SJSA1 (cell line): ENCODE measurements around the gene WDR46. TPM values are rescaled to one million over a fixed set of nuclear protein-coding genes. Genes with fewer than 3 reads are reported as not detected.

Source experiments
- DNase-seq, 2 experiments: peaks; one replicate each; pipeline ENCODE4 v3.0.0-alpha.2; 2015 to 2020; ENCODE audit warnings: low spot score in 2 of 2, low read depth in 1 of 2
- H3K27ac ChIP-seq: fragments of 250-450 bp; sonication (Bioruptor Pico); 2 replicates; pipeline ENCODE4 v1.5.1; 2020; ENCODE audit warnings: mild to moderate bottlenecking, moderate library complexity
- H3K27me3 ChIP-seq: fragments of 250-450 bp; sonication (Bioruptor Pico); replicated peaks from 2 replicates; pipeline ENCODE4 v1.5.1; 2020; ENCODE audit warnings: mild to moderate bottlenecking, moderate library complexity
- H3K36me3 ChIP-seq: fragments of 250-450 bp; sonication (Bioruptor Pico); 2 replicates; pipeline ENCODE4 v1.5.1; 2020; ENCODE audit warnings: mild to moderate bottlenecking
- H3K4me1 ChIP-seq: fragments of 250-450 bp; sonication (Bioruptor Pico); replicated peaks from 2 replicates; pipeline ENCODE4 v1.6.1; 2021; ENCODE audit warnings: mild to moderate bottlenecking
- H3K4me3 ChIP-seq: fragments of 250-450 bp; sonication (Bioruptor Pico); 2 replicates; pipeline ENCODE4 v1.5.1; 2020; ENCODE audit warnings: mild to moderate bottlenecking
- H3K9me3 ChIP-seq: fragments of 250-450 bp; sonication (Bioruptor Pico); replicated peaks from 2 replicates; pipeline ENCODE4 v1.5.1; 2020; ENCODE audit warnings: mild to moderate bottlenecking
- total RNA-seq: library from RNA; depleted of rRNA; stranded (reverse); fragments of >200 nt; shearing (Covaris generic); gene quantifications from 2 replicates; pipeline ENCODE4 v1.2.3, GENCODE V29; 2014

Gene WDR46
- total RNA-seq, 1 experiment from 2014 or later = 81.8 TPM

- Histone ChIP-seq H3K9me3 (no peaks in the 10 kb centered on the region), H3K27ac (no peak overlapping the region), H3K36me3 (peaks cover 51% of the 10 kb centered on the region), H3K27me3 (no peaks in the 10 kb centered on the region), H3K4me1 (peaks cover 44% of the 10 kb centered on the region), H3K4me3 (peak overlapping the region; percentile 52)
- DNase-seq = no peak
Observed at GRCh38 chr6:33317419-33317668, 28.3 kb upstream of the WDR46 start.

- peaks cover 46% of the 10 kb centered on the region for H3K4me1 ChIP-seq
- peak overlapping the region; percentile 52 for H3K4me3 ChIP-seq
- H3K9me3 ChIP-seq = no peaks in the 10 kb centered on the region
- peaks cover 52% of the 10 kb centered on the region for H3K36me3 ChIP-seq
- no peaks in the 10 kb centered on the region for H3K27me3 ChIP-seq
- no peak overlapping the region for H3K27ac ChIP-seq
- no peak for DNase-seq
Observed at GRCh38 chr6:33316603-33317418, 27.8 kb upstream of the WDR46 start.

- H3K36me3 ChIP-seq = peaks cover 46% of the 10 kb centered on the region
- peaks cover 38% of the 10 kb centered on the region for H3K4me1 ChIP-seq
- no peaks in the 10 kb centered on the region for H3K9me3 ChIP-seq
- no peak overlapping the region for H3K4me3 ChIP-seq
- no peak for DNase-seq
- no peaks in the 10 kb centered on the region for H3K27me3 ChIP-seq
- H3K27ac ChIP-seq = no peak overlapping the region
Observed at GRCh38 chr6:33315793-33316602, 27.0 kb upstream of the WDR46 start.

- H3K27me3 ChIP-seq = no peaks in the 10 kb centered on the region
- H3K27ac ChIP-seq = peak overlapping the region; percentile 84
- peaks cover 30% of the 10 kb centered on the region for H3K4me1 ChIP-seq
- H3K9me3 ChIP-seq = no peaks in the 10 kb centered on the region
- H3K4me3 ChIP-seq = peak overlapping the region; percentile 69; the same call in 1 of the 2 replicates
- peaks cover 44% of the 10 kb centered on the region for H3K36me3 ChIP-seq
- DNase-seq = no peak
Observed at GRCh38 chr6:33314943-33315792, 26.1 kb upstream of the WDR46 start.

GRCh38 chr6:33314515-33314942 is 25.5 kb upstream of the WDR46 start:
- H3K27ac ChIP-seq = peak overlapping the region; percentile 84
- H3K4me1 ChIP-seq = peaks cover 29% of the 10 kb centered on the region
- DNase-seq = peak; percentile 69 to 74
- H3K4me3 ChIP-seq = peak overlapping the region; percentile 69
- H3K27me3 ChIP-seq = no peaks in the 10 kb centered on the region
- peaks cover 42% of the 10 kb centered on the region for H3K36me3 ChIP-seq
- no peaks in the 10 kb centered on the region for H3K9me3 ChIP-seq

GRCh38 chr6:33313709-33314514 is 24.9 kb upstream of the WDR46 start, which contains the start of gene TAPBP:
TAPBP (minus strand) TSS chr6:33314078; CDS start chr6:33314041, 37 bp downstream.
- Histone ChIP-seq H3K36me3 (peaks cover 36% of the 10 kb centered on the region), H3K4me3 (peak within 1 kb of the TSS; percentile 69), H3K9me3 (no peaks in the 10 kb centered on the region), H3K27ac (peak within 1 kb of the TSS; percentile 84), H3K27me3 (no peaks in the 10 kb centered on the region), H3K4me1 (peaks cover 28% of the 10 kb centered on the region)
- DNase-seq = peak; percentile 72 to 89

- DNase-seq = peak in 1 of 2 experiments; percentile 58
- Histone ChIP-seq H3K27ac (peak overlapping the region; percentile 84), H3K4me1 (peaks cover 22% of the 10 kb centered on the region), H3K9me3 (no peaks in the 10 kb centered on the region), H3K4me3 (peak overlapping the region; percentile 69), H3K36me3 (peaks cover 36% of the 10 kb centered on the region), H3K27me3 (no peaks in the 10 kb centered on the region)
Observed at GRCh38 chr6:33313105-33313708, 24.2 kb upstream of the WDR46 start.

- no peak overlapping the region for H3K27ac ChIP-seq
- peaks cover 41% of the 10 kb centered on the region for H3K36me3 ChIP-seq
- H3K4me3 ChIP-seq = peak overlapping the region; percentile 69
- DNase-seq = no peak
- peaks cover 22% of the 10 kb centered on the region for H3K4me1 ChIP-seq
- H3K27me3 ChIP-seq = no peaks in the 10 kb centered on the region
- no peaks in the 10 kb centered on the region for H3K9me3 ChIP-seq
Observed at GRCh38 chr6:33312361-33313104, 23.5 kb upstream of the WDR46 start.

GRCh38 chr6:33306356-33306755 is 17.3 kb upstream of the WDR46 start:
- H3K36me3 ChIP-seq = peaks cover 72% of the 10 kb centered on the region
- no peak for DNase-seq
- no peaks in the 10 kb centered on the region for H3K4me1 ChIP-seq
- H3K9me3 ChIP-seq = no peaks in the 10 kb centered on the region
- no peak overlapping the region for H3K27ac ChIP-seq
- no peak overlapping the region for H3K4me3 ChIP-seq
- H3K27me3 ChIP-seq = no peaks in the 10 kb centered on the region

GRCh38 chr6:33305052-33305451 is 16.0 kb upstream of the WDR46 start:
- Histone ChIP-seq H3K9me3 (no peaks in the 10 kb centered on the region), H3K27me3 (no peaks in the 10 kb centered on the region), H3K27ac (no peak overlapping the region), H3K4me3 (no peak overlapping the region), H3K36me3 (peaks cover 74% of the 10 kb centered on the region), H3K4me1 (peaks cover 6% of the 10 kb centered on the region)
- no peak for DNase-seq

GRCh38 chr6:33304216-33304615 is 15.2 kb upstream of the WDR46 start:
- Histone ChIP-seq H3K4me1 (peaks cover 8% of the 10 kb centered on the region), H3K27ac (no peak overlapping the region), H3K36me3 (peaks cover 71% of the 10 kb centered on the region)

GRCh38 chr6:33301877-33302276 is 12.8 kb upstream of the WDR46 start:
- Histone ChIP-seq H3K4me3 (no peak overlapping the region), H3K9me3 (no peaks in the 10 kb centered on the region), H3K36me3 (peaks cover 61% of the 10 kb centered on the region), H3K27ac (no peak overlapping the region), H3K4me1 (peaks cover 15% of the 10 kb centered on the region), H3K27me3 (no peaks in the 10 kb centered on the region)
- no peak for DNase-seq

More at GRCh38 chr6:33304216-33304615, 15.2 kb upstream of the WDR46 start:
- Histone ChIP-seq H3K9me3 (no peaks in the 10 kb centered on the region), H3K27me3 (no peaks in the 10 kb centered on the region), H3K4me3 (no peak overlapping the region)
- DNase-seq = no peak
